Urothelium cell line (cell line): ENCODE data around the gene ALDH1A1.
"Not testable (repeated sequence)": the region's sequence is repeated elsewhere in the genome, so short reads cannot be mapped to it uniquely, and the experiment has no call there.

Experiments used
- DNase-seq: peaks from one replicate; pipeline ENCODE4 v3.0.0; 2011; ENCODE audit warnings: low spot score, mixed read lengths
- FAIRE-seq: peaks from 2 replicates; lab custom pipeline; 2011; peaks lifted over from hg19 to GRCh38; lab: Jason Lieb, UNC

ALDH1A1 gene

GRCh38 chr9:72946318-72946717 lies 6.5 kb downstream of the ALDH1A1 start:
- no peak for FAIRE-seq
- DNase-seq, result no peak

DNA sequence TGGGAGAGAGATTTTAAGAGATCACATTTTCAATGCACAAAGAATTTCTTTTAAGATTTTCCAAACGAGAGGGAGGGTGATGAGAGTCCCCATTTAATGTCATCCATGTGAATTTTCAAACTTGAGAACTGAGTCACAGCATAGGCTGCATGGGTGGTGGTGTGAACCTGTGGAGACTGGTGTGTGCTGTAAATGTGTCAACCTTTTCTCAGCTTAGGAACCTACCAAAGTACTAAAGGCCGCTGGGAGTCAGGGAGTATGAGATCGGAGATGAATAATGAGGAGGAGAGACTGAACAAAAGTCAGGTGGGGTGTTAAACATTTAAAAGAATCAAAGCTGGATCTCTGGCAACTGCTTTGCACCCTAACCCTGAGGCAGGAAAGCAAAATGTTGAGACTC lies 7.5 kb downstream of the ALDH1A1 start:
- FAIRE-seq (no peak), DNase-seq (no peak)

- FAIRE-seq, result no peak
These were observed 8.9 kb downstream of the ALDH1A1 start for GRCh38 chr9:72943844-72944462.

GRCh38 chr9:72942451-72942850 lies 10.4 kb downstream of the ALDH1A1 start:
- DNase-seq (no peak), FAIRE-seq (no peak)

More at GRCh38 chr9:72943844-72944462, 8.9 kb downstream of the ALDH1A1 start:
- DNase-seq, result no peak

DNA sequence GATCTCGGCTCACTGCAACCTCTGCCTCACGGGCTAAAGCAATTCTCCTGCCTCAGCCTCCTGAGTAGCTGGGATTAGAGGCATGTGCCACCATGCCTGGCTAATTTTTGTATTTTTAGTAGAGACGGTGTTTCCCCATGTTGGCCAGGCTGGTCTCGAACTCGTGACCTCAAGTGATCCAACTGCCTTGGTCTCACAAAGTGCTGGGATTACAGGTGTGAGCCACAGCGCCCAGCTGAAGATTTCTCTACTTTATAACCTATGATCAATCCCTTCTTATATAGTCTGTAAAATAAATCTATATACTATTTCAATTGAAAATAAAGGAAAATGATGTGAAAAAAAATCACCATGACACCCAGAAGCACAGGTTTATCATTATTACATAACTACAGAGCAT lies 13.3 kb downstream of the ALDH1A1 start:
- not testable (repeated sequence) for FAIRE-seq, DNase-seq

DNA sequence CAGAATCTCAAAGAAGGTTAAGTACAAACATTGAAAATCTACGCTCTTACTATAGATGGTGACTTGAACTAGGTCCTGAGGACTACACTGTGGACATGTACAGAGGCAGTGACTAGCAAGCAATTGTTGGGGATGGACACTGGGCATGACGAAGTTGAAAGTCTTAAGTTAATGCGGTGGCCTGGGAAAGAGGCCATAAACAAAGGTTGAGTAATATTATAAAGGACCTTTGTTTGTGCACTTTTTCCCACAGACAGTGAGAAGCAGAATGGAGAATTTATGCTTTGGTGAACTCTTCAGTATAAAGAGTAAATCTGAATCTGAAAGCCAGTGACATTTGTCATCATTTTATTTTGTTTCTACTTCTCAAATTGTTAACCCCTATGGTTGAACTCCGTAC lies 15.3 kb downstream of the ALDH1A1 start:
- no peak for DNase-seq
- FAIRE-seq, result no peak

DNA sequence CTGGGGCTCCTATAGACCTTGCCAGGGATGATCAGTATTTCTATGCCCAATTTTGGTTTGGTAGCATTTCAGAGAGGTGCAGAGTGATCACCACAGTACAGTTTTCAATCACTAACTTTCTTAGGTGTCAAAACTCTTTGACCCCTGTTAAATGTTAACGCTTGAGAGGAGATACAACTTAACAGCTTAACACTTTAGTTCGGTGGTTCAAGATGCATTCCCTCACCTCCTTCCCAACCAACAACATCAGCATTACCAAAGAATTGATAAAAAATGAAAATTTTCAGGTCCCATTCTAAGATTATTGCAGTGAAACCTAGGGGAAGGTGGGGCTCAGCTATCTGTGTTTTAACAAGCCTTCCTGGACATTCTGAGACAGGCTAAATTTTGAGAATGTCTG lies 16.2 kb downstream of the ALDH1A1 start:
- DNase-seq (no peak), FAIRE-seq (no peak)

DNA sequence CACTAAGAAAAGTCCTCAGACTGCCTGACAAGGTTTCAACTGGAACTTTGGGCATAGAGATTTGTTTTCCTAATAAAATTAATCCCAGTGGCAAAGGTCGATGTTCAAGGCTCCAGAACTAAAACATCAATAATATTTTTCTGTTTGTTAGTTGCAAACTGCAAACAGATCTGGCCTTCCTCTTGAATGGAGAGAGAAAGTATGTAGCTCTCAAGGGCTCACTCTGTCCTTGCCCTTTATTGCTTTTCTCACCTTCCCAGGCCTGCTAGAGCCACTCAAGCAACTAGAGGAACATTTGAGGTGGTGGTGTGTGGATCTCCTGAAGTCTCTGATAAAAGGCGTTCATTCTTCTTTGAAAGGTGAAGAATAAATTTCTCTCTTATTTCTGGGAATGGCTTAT lies 16.6 kb downstream of the ALDH1A1 start:
- FAIRE-seq, result no peak
- DNase-seq, result no peak

DNA sequence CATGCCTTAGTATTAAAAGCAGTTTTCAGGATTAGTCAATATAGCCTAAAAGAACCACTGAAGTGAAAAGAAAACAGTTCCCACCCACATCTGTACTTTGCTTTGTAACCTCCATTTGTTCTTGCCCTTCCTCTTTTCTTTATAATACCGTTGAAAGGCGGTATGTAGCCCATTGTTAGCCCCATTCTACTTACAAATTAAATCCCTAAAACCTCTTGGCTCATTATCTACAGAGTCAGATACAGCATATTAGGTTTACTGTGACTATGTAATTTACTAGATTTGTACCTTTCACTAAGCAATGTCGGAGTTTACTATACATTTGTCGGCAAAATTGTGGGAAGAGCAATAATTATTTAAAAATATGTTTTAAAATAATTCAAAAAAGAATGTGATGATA lies 17.3 kb downstream of the ALDH1A1 start:
- FAIRE-seq (no peak), DNase-seq (no peak)

DNA sequence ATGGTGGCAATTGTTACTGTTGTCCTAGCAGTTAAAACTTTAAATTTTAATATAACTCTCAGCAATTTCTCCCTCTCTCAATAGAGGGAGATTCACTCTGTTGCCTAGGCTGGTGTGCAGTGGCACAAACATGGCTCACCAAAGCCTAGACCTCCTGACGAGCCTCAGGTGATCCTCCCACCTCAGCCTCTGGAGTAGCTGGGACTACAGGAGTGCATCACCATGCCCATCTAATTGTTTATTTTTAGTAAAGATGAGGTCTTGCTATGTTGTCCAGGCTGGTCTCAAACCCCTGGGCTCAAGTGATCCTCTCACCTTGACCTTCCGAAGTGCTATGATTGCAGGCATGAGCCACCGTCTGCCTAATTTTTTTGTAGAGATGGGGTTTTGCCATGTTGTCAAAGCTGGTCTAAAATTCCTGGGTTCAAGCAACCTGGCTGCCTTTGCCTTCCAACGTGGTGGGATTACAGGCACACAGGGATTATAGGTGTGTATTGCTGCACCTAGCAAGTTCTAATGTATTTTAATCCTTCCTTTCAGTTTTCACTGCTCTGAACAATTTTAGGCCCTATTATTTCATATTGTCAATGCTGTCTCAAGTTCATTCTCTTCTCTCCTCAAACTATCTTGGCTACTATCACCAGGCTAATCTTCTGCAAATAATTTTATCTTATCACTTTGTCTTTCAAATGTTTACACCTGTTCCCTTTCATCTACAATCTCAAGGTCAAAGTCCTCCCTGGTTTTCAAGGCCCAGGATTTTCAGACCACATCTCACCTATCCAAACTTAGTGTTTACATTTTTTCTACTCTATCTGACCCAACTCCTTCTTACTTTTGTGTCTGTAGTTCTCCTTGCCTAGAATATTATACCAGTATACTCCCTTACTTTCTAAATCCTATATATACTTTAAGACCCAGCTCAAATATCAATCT lies 18.9 kb downstream of the ALDH1A1 start:
- FAIRE-seq (no peak), DNase-seq (no peak)

- no peak for FAIRE-seq
These were observed 20.2 kb downstream of the ALDH1A1 start for GRCh38 chr9:72932619-72933018.

GRCh38 chr9:72931897-72932296 lies 21.0 kb downstream of the ALDH1A1 start:
- no peak for FAIRE-seq
- DNase-seq, result no peak

More at GRCh38 chr9:72932619-72933018, 20.2 kb downstream of the ALDH1A1 start:
- DNase-seq, result no peak

GRCh38 chr9:72931437-72931836 lies 21.4 kb downstream of the ALDH1A1 start:
- FAIRE-seq (no peak), DNase-seq (no peak)

DNA sequence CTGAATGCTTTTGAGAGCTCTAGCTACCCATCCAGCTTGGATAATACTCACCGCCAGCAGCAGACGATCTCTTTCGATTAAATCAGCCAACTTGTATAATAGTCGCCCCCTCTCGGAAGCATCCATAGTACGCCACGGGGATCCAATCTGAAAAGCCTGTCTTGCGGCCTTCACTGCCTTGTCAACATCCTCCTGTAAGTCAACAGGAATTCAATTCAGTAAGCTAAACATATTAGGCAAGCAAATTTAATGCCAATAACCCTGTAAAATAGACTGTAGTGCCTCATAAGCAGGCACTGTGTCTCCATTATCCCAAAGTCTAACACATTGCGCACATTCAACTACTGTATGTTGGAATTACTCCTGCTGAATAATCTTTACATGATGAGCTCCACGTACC lies 22.0 kb downstream of the ALDH1A1 start:
- FAIRE-seq, result no peak
- no peak for DNase-seq

GRCh38 chr9:72929542-72929941 lies 23.3 kb downstream of the ALDH1A1 start:
- DNase-seq, result no peak
- FAIRE-seq, result no peak

- DNase-seq, result no peak
- FAIRE-seq, result no peak
These were observed 24.8 kb downstream of the ALDH1A1 start for GRCh38 chr9:72928042-72928507.

GRCh38 chr9:72926506-72926905 lies 26.3 kb downstream of the ALDH1A1 start:
- no peak for FAIRE-seq
- DNase-seq, result no peak

- DNase-seq (no peak), FAIRE-seq (no peak)
These were observed 27.0 kb downstream of the ALDH1A1 start for GRCh38 chr9:72925891-72926290.

- DNase-seq, result peak; percentile 7
- no peak for FAIRE-seq
These were observed 27.6 kb downstream of the ALDH1A1 start for GRCh38 chr9:72925126-72925789.

GRCh38 chr9:72924154-72924790 lies 28.6 kb downstream of the ALDH1A1 start:
- FAIRE-seq, result no peak
- DNase-seq, result no peak

GRCh38 chr9:72923077-72923476 lies 29.8 kb downstream of the ALDH1A1 start:
- DNase-seq (no peak), FAIRE-seq (no peak)
